ENCODE results near the gene SCD. TPM values are rescaled to one million over a fixed set of nuclear protein-coding genes. Genes with fewer than 3 reads are reported as not detected.
A peak's percentile ranks its signal among the peaks of the same experiment; 100 is the strongest.
"Not testable (repeated sequence)": the region's sequence is repeated elsewhere in the genome, so short reads cannot be mapped to it uniquely, and the experiment has no call there.

SCD gene
- total and polyA plus RNA-seq, 2 of the 13 experiments (the other 11 are each of a cell fraction or from before 2014, with no cell fraction given) = 492 to 512 TPM

DNA sequence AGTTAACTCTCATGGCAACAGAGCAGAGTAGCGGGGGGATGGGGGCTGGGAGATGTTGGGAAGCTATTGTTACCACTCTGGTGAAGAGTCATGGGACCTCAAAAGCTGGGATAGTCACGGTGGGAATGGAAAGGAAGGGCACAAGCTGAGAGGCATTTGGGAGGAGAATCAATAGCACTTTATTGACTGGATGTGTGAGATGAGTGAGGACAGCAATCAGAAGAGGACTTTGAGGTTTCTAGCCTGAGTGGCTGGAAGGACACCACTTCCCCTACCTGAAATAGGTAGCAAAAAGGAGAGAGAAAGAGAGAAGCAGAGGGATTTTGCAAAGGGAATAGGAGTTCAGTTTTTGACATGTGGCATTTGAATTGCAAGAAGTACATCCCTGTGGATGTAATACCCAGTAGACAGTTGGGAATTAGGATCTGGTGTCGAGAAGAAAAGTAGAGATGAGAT, 27.2 kb downstream of the SCD start (continued):
- TF ChIP-seq, protein P1, sequence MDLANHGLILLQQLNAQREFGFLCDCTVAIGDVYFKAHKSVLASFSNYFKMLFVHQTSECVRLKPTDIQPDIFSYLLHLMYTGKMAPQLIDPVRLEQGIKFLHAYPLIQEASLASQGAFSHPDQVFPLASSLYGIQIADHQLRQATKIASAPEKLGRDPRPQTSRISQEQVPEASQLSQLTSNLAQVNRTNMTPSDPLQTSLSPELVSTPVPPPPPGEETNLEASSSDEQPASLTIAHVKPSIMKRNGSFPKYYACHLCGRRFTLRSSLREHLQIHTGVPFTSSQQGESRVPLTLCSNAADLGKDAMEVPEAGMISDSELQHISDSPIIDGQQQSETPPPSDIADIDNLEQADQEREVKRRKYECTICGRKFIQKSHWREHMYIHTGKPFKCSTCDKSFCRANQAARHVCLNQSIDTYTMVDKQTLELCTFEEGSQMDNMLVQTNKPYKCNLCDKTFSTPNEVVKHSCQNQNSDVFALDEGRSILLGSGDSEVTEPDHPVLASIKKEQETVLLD (CRISPR knock-in tag; IDR thresholded peaks at IDR 0.05; ENCODE audit: low read depth) = no peak
- peak; percentile 9; the same call in 1 of the 2 replicates for TF ChIP-seq GATAD2A (CRISPR knock-in tag; IDR thresholded peaks at IDR 0.05)
- TF ChIP-seq GATAD1 (CRISPR knock-in tag; IDR thresholded peaks at IDR 0.05) = peak; percentile 16; the same call in 1 of the 2 replicates

DNA sequence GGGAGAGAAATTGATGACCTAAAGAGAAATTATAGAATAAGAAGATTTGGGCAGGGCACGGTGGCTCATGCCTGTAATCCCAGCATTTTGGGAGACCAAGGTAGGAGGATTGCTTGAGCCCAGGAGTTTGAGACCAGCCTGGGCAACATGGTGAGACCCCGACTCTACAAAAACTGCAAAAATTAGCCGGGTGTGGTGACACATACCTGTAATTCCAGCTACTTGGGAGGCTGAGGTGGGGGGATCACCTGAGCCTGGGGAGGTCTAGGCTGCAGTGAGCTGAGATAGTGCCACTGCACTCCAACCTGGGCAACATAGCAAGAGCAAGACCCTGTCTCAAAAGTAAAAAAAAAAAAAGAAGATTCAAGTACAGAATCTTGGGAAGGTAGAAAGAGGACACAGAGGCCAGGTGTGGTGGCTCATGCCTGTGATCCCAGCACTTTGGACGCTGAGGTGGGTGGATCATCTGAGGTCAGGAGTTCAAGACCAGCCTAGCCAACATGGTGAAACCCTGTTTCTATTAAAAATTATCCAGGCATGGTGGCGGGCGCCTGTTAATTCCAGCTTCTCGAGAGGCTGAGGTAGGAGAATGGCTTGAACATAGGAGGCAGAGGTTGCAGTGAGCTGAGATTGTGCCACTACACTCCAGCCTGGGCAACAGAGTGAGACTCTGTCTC, 27.8 kb downstream of the SCD start:
- 1% methylated on average over 7 of the region's 7 CpGs for WGBS (ENCODE audit: low lambda C conversion rate)
- peak; percentile 63; the same call in 1 of the 2 replicates for TF ChIP-seq NR2F6 (IDR thresholded peaks at IDR 0.05)
- TF ChIP-seq NR2F6 (CRISPR knock-in tag; IDR thresholded peaks at IDR 0.05); EP300 (IDR thresholded peaks at IDR 0.05; ENCODE audit: low read depth in 2 of 2, low read length in 2 of 2): not testable (repeated sequence)
- peak; percentile 51 for TF ChIP-seq TEAD3 (CRISPR knock-in tag; optimal IDR thresholded peaks at IDR 0.05; ENCODE audit: borderline replicate concordance)
- TF ChIP-seq EP300 (CRISPR knock-in tag; IDR thresholded peaks at IDR 0.05; ENCODE audit: borderline replicate concordance) = peak; percentile 23; the same call in 1 of the 2 replicates
- TF ChIP-seq RXRB (CRISPR knock-in tag; IDR thresholded peaks at IDR 0.05; ENCODE audit: borderline replicate concordance) = peak; percentile 47; the same call in 1 of the 2 replicates
- TF ChIP-seq ZNF460 (CRISPR knock-in tag; IDR thresholded peaks at IDR 0.05; ENCODE audit: borderline replicate concordance) = peak; percentile 74; the same call in 1 of the 2 replicates
- 0 out of 2 replicates have a peak, but pooled peaks have one; percentile 29 for TF ChIP-seq CBX5 (CRISPR knock-in tag; IDR thresholded peaks at IDR 0.05; ENCODE audit: borderline replicate concordance)
- TF ChIP-seq POLR2A (IDR thresholded peaks at IDR 0.05; ENCODE audit: insufficient read depth in 1 of 2, low read depth in 2 of 2, low read length in 2 of 2) = peak in 1 of 2 experiments; percentile 22; a peak in 1 of 4 replicates
- 0 out of 2 replicates have a peak, but pooled peaks have one; percentile 42 for TF ChIP-seq NR2C2 (CRISPR knock-in tag; IDR thresholded peaks at IDR 0.05; ENCODE audit: borderline replicate concordance)
- TF ChIP-seq ZNF230 (CRISPR knock-in tag; IDR thresholded peaks at IDR 0.05) = peak; percentile 21; the same call in 1 of the 2 replicates
- peak; percentile 2; the same call in 1 of the 2 replicates for TF ChIP-seq TAF1 (CRISPR knock-in tag; IDR thresholded peaks at IDR 0.05)
- TF ChIP-seq ZNF143 (CRISPR knock-in tag; IDR thresholded peaks at IDR 0.05) = 0 out of 2 replicates have a peak, but pooled peaks have one; percentile 24
- peak; percentile 52; the same call in 1 of the 2 replicates for TF ChIP-seq NCOA2 (CRISPR knock-in tag; IDR thresholded peaks at IDR 0.05)
- TF ChIP-seq ZNF558 (CRISPR knock-in tag; IDR thresholded peaks at IDR 0.05; ENCODE audit: borderline replicate concordance) = 0 out of 2 replicates have a peak, but pooled peaks have one; percentile 26
- peak; percentile 38; the same call in 1 of the 2 replicates for TF ChIP-seq ZNF709 (CRISPR knock-in tag; IDR thresholded peaks at IDR 0.05)
- peak; percentile 15; the same call in 1 of the 2 replicates for TF ChIP-seq CEBPG (CRISPR knock-in tag; IDR thresholded peaks at IDR 0.05)
- TF ChIP-seq AKAP8 (CRISPR knock-in tag; IDR thresholded peaks at IDR 0.05) = peak; percentile 33; the same call in 1 of the 2 replicates
- 0 out of 2 replicates have a peak, but pooled peaks have one; percentile 10 for TF ChIP-seq SIX1 (CRISPR knock-in tag; IDR thresholded peaks at IDR 0.05; ENCODE audit: borderline replicate concordance)
- 0 out of 2 replicates have a peak, but pooled peaks have one; percentile 55 for TF ChIP-seq NFATC3 (CRISPR knock-in tag; IDR thresholded peaks at IDR 0.05)
- 0 out of 2 replicates have a peak, but pooled peaks have one; percentile 31 for TF ChIP-seq ISL2 (CRISPR knock-in tag; IDR thresholded peaks at IDR 0.05)

More for the DNA sequence above, 27.8 kb downstream of the SCD start:
- H3K9me3 ChIP-seq (ENCODE audit: low read length); BruUV-seq (replicated peaks); FAIRE-seq; H3K27me3 ChIP-seq (ENCODE audit: control insufficient read depth in 1 of 2, insufficient read depth in 2 of 2, low read length in 2 of 2); in situ Hi-C loops (cut with HindIII; ENCODE audit: extremely low pct_ligation_motif_present, low pct_unique_long_range_greater_than_20kb); H4K20me1 ChIP-seq (ENCODE audit: insufficient read depth, low read length); ATAC-seq; H3K36me3 ChIP-seq (replicated peaks in 1 of 2; ENCODE audit: control insufficient read depth in 1 of 2, insufficient read depth in 2 of 2, low read length in 2 of 2); H2AFZ ChIP-seq (ENCODE audit: low read length): not testable (repeated sequence)
- POLR2A ChIA-PET = interaction anchor here (1.2 to 6.4 kb wide), 5 partner anchors 13 to 88 kb away, joined by 5 to 287 read pairs (median 26); partner anchors contain the start of gene SCD
- CTCF ChIA-PET (ENCODE audit: low intra/inter-chr PET ratio, low total read pairs) = interaction anchor here (1.6 kb wide), 1 partner anchor 59 kb away, joined by 3 read pairs; no protein-coding TSS in a partner anchor
- peak; percentile 46 for DNase-seq (ENCODE audit: low spot score)
- H3K4me2 ChIP-seq (ENCODE audit: low read depth, low read length) = peak overlapping the region; percentile 84
- peaks cover 30% of the 10 kb centered on the region for H3K79me2 ChIP-seq (ENCODE audit: insufficient read depth, low read length)
- intact Hi-C loops (cut with micrococcal nuclease; ENCODE audit: unreplicated experiment) = loop anchor here (1.0 to 10.0 kb wide), 2 partner anchors 16 to 50 kb away; no protein-coding TSS in a partner anchor
- H3K4me1 ChIP-seq (ENCODE audit: insufficient read depth, low read length) = peaks cover 42% of the 10 kb centered on the region
- H3K9ac ChIP-seq (ENCODE audit: insufficient read depth, low read depth, low read length) = peak overlapping the region; percentile 97
- H3K27ac ChIP-seq (ENCODE audit: extremely low read length, insufficient read depth, low read length) = peak overlapping the region; percentile 100
- H3K4me3 ChIP-seq (replicated peaks in 1 of 3; ENCODE audit: insufficient read depth in 1 of 3, low read depth in 2 of 3, low read length in 3 of 3) = peak overlapping the region; percentile 64 to 82 (median 74)
